ENCODE results near the gene MICAL1. TPM values are rescaled to one million over a fixed set of nuclear protein-coding genes. Genes with fewer than 3 reads are reported as not detected.

The MICAL1 gene
- total RNA-seq, 2 donors from 2014 or later: 45.3 to 55.9 TPM

GRCh38 chr6:109474995-109475394 is 19.4 kb upstream of the MICAL1 start:
- H3K9ac ChIP-seq (ENCODE audit: low read depth in 2 of 2, low read length in 2 of 2): no peak overlapping the region
- no peaks in the 10 kb centered on the region for H3K4me1 ChIP-seq
- no peaks in the 10 kb centered on the region for H3K27me3 ChIP-seq
- H3K9me3 ChIP-seq: no peaks in the 10 kb centered on the region
- no peak overlapping the region for H3K4me3 ChIP-seq
- DNase-seq: no peak
- intact Hi-C loops (cut with DNase I): no loop called here
- no peak overlapping the region for H3K27ac ChIP-seq
- H3K36me3 ChIP-seq: peaks cover 7% of the 10 kb centered on the region
- no peak for TF ChIP-seq CTCF (IDR thresholded peaks at IDR 0.05)

- intact Hi-C loops (cut with DNase I): no loop called here
- Histone ChIP-seq H3K9me3 (no peaks in the 10 kb centered on the region), H3K27me3 (no peaks in the 10 kb centered on the region), H3K36me3 (peaks cover 7% of the 10 kb centered on the region), H3K4me1 (no peaks in the 10 kb centered on the region), H3K9ac (ENCODE audit: low read depth in 2 of 2, low read length in 2 of 2) (no peak overlapping the region), H3K4me3 (no peak overlapping the region), H3K27ac (no peak overlapping the region)
- TF ChIP-seq CTCF (IDR thresholded peaks at IDR 0.05): no peak
- no peak for DNase-seq
Measured at GRCh38 chr6:109473120-109473519, 17.5 kb upstream of the MICAL1 start.

- no peak for DNase-seq
- H3K4me1 ChIP-seq: no peaks in the 10 kb centered on the region
- H3K4me3 ChIP-seq: no peak overlapping the region
- H3K36me3 ChIP-seq: peaks cover 7% of the 10 kb centered on the region
- no peak for TF ChIP-seq CTCF (IDR thresholded peaks at IDR 0.05)
- no peaks in the 10 kb centered on the region for H3K9me3 ChIP-seq
- intact Hi-C loops (cut with DNase I): no loop called here
- H3K9ac ChIP-seq (ENCODE audit: low read depth in 2 of 2, low read length in 2 of 2): no peak overlapping the region
- H3K27ac ChIP-seq: no peak overlapping the region
- H3K27me3 ChIP-seq: no peaks in the 10 kb centered on the region
Measured at GRCh38 chr6:109472132-109472995, 16.8 kb upstream of the MICAL1 start.

- H3K36me3 ChIP-seq: peaks cover 7% of the 10 kb centered on the region
- intact Hi-C loops (cut with DNase I): no loop called here
- TF ChIP-seq CTCF (IDR thresholded peaks at IDR 0.05): no peak
Measured at GRCh38 chr6:109471105-109471810, 15.7 kb upstream of the MICAL1 start.

GRCh38 chr6:109469591-109470189 is 14.1 kb upstream of the MICAL1 start:
- DNase-seq: no peak
- no peak for TF ChIP-seq CTCF (IDR thresholded peaks at IDR 0.05)
- Histone ChIP-seq H3K27ac (no peak overlapping the region), H3K4me3 (no peak overlapping the region), H3K4me1 (no peaks in the 10 kb centered on the region), H3K9ac (ENCODE audit: low read depth in 2 of 2, low read length in 2 of 2) (no peak overlapping the region), H3K9me3 (no peaks in the 10 kb centered on the region), H3K36me3 (peaks cover 5% of the 10 kb centered on the region), H3K27me3 (no peaks in the 10 kb centered on the region)
- intact Hi-C loops (cut with DNase I): no loop called here

More at GRCh38 chr6:109471105-109471810, 15.7 kb upstream of the MICAL1 start:
- H3K27ac ChIP-seq: no peak overlapping the region
- no peak overlapping the region for H3K4me3 ChIP-seq
- no peak overlapping the region for H3K9ac ChIP-seq (ENCODE audit: low read depth in 2 of 2, low read length in 2 of 2)
- no peaks in the 10 kb centered on the region for H3K4me1 ChIP-seq
- H3K9me3 ChIP-seq: no peaks in the 10 kb centered on the region
- H3K27me3 ChIP-seq: no peaks in the 10 kb centered on the region
- no peak for DNase-seq

Measured in colonic mucosa (tissue), 4 donors.